Endodermal cell (in vitro differentiated cells): ENCODE results near the gene PACRG. TPM values are rescaled to one million over a fixed set of nuclear protein-coding genes. Genes with fewer than 3 reads are reported as not detected.

ENCODE experiments used
- DNase-seq: peaks from one replicate; pipeline ENCODE4 v3.0.0-alpha.2; 2017
- H3K27ac ChIP-seq: 2 replicates; pipeline ENCODE4 v1.5.1; 2013; ENCODE audit warnings: mild to moderate bottlenecking, low read depth, low read length, moderate library complexity
- H3K27me3 ChIP-seq: 2 replicates; pipeline ENCODE4 v1.6.1; 2013; ENCODE audit warnings: mild to moderate bottlenecking, low read length, moderate library complexity; ENCODE audit not compliant: insufficient read depth, control insufficient read depth, poor library complexity, severe bottlenecking
- H3K36me3 ChIP-seq: 2 replicates; pipeline ENCODE4 v1.7.0; 2013; ENCODE audit warnings: mild to moderate bottlenecking, low read length, moderate library complexity; ENCODE audit not compliant: control insufficient read depth, insufficient read depth
- H3K4me1 ChIP-seq: one replicate; pipeline ENCODE4 v1.7.0; 2013; ENCODE audit warnings: low read length; ENCODE audit not compliant: control insufficient read depth, insufficient read depth
- H3K4me3 ChIP-seq: 2 replicates; pipeline ENCODE4 v1.5.1; 2013; ENCODE audit warnings: mild to moderate bottlenecking, low read length, moderate library complexity
- H3K9ac ChIP-seq: 2 replicates; pipeline ENCODE4 v1.6.1; 2013; ENCODE audit warnings: mild to moderate bottlenecking, low read length, moderate library complexity; ENCODE audit not compliant: poor library complexity, severe bottlenecking; ENCODE audit errors: extremely low read depth
- H3K9me3 ChIP-seq: 2 replicates; pipeline ENCODE4 v1.6.1; 2013; ENCODE audit warnings: mild to moderate bottlenecking, low read length, moderate library complexity; ENCODE audit not compliant: control insufficient read depth
- H3K27ac Mint-ChIP-seq: 2 replicates; pipeline ENCODE4 v1.8.0; 2020; ENCODE audit warnings: mixed read lengths
- H3K27me3 Mint-ChIP-seq: 2 replicates; pipeline ENCODE4 v1.8.0; 2021; ENCODE audit warnings: mild to moderate bottlenecking, mixed read lengths; ENCODE audit not compliant: insufficient read depth
- H3K36me3 Mint-ChIP-seq: 2 replicates; pipeline ENCODE4 v1.8.0; 2020; ENCODE audit warnings: low read depth, mixed read lengths
- H3K4me1 Mint-ChIP-seq: 2 replicates; pipeline ENCODE4 v1.8.0; 2020; ENCODE audit warnings: mixed read lengths
- H3K4me3 Mint-ChIP-seq: 2 replicates; pipeline ENCODE4 v1.8.0; 2020; ENCODE audit warnings: mild to moderate bottlenecking, moderate library complexity, mixed read lengths
- H3K9me3 Mint-ChIP-seq: 2 replicates; pipeline ENCODE4 v1.8.0; 2020; ENCODE audit warnings: mild to moderate bottlenecking, mixed read lengths
- CTCF ChIP-seq: fragments of 200-600 bp; sonication (generic); conservative IDR thresholded peaks from 2 replicates; pipeline ENCODE4 v1.5.0; 2021; ENCODE audit warnings: antibody characterized with exemption, mild to moderate bottlenecking
- WGBS, 2 experiments: methylation state at CpG; one replicate each; pipeline versions ENCODE4 v1.1.5 to v1.1.7; 2013; ENCODE audit warnings: missing lambda C conversion rate in 2 of 2, mixed read lengths in 1 of 2; ENCODE audit not compliant: insufficient coverage in 1 of 2, insufficient read length in 1 of 2; 5-methylcytosine and 5-hydroxymethylcytosine counted together
- total RNA-seq, 2 donors: library from RNA; stranded (reverse); fragmentation: NEBNext Ultra II Directional in 1 of 2; extraction: Animal tissue kit (Norgen Biotek cat#: 25700) in 1 of 2; gene quantifications; 2 replicates in 1 of 2; 3 replicates in 1 of 2; pipeline ENCODE4 v1.2.1, GENCODE V29; 2021

Gene PACRG
- total RNA-seq, 2 donors from 2014 or later, result 0.42 to 0.44 TPM

GRCh38 chr6:162943369-162943768, 215.6 kb downstream of the PACRG start:
- Histone ChIP-seq H3K4me3 (no peak overlapping the region), H3K27ac (no peak overlapping the region), H3K27me3 (no peaks in the 10 kb centered on the region), H3K9ac (no peak overlapping the region), H3K36me3 (no peaks in the 10 kb centered on the region), H3K9me3 (no peaks in the 10 kb centered on the region), H3K4me1 (no peaks in the 10 kb centered on the region)
- H3K4me3 Mint-ChIP-seq, result no peak overlapping the region
- 87% methylated on average over 5 of the region's 5 CpGs; no CpG with 5 or more reads in 1 of the 2 experiments for WGBS, 2 experiments
- TF ChIP-seq CTCF, result no peak
- no peaks in the 10 kb centered on the region for H3K4me1 Mint-ChIP-seq
- H3K27ac Mint-ChIP-seq, result no peak overlapping the region
- H3K27me3 Mint-ChIP-seq, result no peaks in the 10 kb centered on the region
- H3K36me3 Mint-ChIP-seq, result no peaks in the 10 kb centered on the region
- no peak for DNase-seq
- no peaks in the 10 kb centered on the region for H3K9me3 Mint-ChIP-seq

- no peak overlapping the region for H3K9ac ChIP-seq
- H3K36me3 Mint-ChIP-seq, result no peaks in the 10 kb centered on the region
- no peaks in the 10 kb centered on the region for H3K4me1 ChIP-seq
- H3K27me3 Mint-ChIP-seq, result no peaks in the 10 kb centered on the region
- no peaks in the 10 kb centered on the region for H3K36me3 ChIP-seq
- no peak for TF ChIP-seq CTCF
- WGBS, 2 experiments, result 91 to 97% methylated on average over 3 to 4 of the region's 4 CpGs
- H3K4me3 ChIP-seq, result no peak overlapping the region
- no peak overlapping the region for H3K27ac Mint-ChIP-seq
- no peaks in the 10 kb centered on the region for H3K4me1 Mint-ChIP-seq
- H3K27ac ChIP-seq, result no peak overlapping the region
- DNase-seq, result no peak
- H3K4me3 Mint-ChIP-seq, result no peak overlapping the region
- no peaks in the 10 kb centered on the region for H3K9me3 ChIP-seq
- H3K9me3 Mint-ChIP-seq, result no peaks in the 10 kb centered on the region
- H3K27me3 ChIP-seq, result no peaks in the 10 kb centered on the region
Observed at GRCh38 chr6:162951164-162951743, 223.5 kb downstream of the PACRG start.

GRCh38 chr6:162952423-162952822, 224.6 kb downstream of the PACRG start:
- Mint-ChIP-seq H3K27me3 (peaks cover 1% of the 10 kb centered on the region), H3K27ac (no peak overlapping the region), H3K36me3 (no peaks in the 10 kb centered on the region), H3K4me1 (no peaks in the 10 kb centered on the region), H3K9me3 (no peaks in the 10 kb centered on the region), H3K4me3 (no peak overlapping the region)
- Histone ChIP-seq H3K9me3 (no peaks in the 10 kb centered on the region), H3K36me3 (no peaks in the 10 kb centered on the region), H3K4me3 (no peak overlapping the region), H3K9ac (no peak overlapping the region), H3K27me3 (no peaks in the 10 kb centered on the region), H3K27ac (no peak overlapping the region), H3K4me1 (no peaks in the 10 kb centered on the region)
- no peak for DNase-seq
- 88 to 94% methylated on average over 4 of the region's 4 CpGs for WGBS, 2 experiments
- no peak for TF ChIP-seq CTCF
